HG02885 (cell line): ENCODE data around the gene ABCC5.
"Not testable (repeated sequence)": the region's sequence is repeated elsewhere in the genome, so short reads cannot be mapped to it uniquely, and the experiment has no call there.

Source experiments
- ATAC-seq: cut with Tn5 transposase; IDR thresholded peaks from one replicate; pipeline ENCODE4 v1.9.1; 2021; ENCODE audit warnings: mild to moderate bottlenecking; ENCODE audit not compliant: unreplicated experiment, poor library complexity

ABCC5 gene

DNA sequence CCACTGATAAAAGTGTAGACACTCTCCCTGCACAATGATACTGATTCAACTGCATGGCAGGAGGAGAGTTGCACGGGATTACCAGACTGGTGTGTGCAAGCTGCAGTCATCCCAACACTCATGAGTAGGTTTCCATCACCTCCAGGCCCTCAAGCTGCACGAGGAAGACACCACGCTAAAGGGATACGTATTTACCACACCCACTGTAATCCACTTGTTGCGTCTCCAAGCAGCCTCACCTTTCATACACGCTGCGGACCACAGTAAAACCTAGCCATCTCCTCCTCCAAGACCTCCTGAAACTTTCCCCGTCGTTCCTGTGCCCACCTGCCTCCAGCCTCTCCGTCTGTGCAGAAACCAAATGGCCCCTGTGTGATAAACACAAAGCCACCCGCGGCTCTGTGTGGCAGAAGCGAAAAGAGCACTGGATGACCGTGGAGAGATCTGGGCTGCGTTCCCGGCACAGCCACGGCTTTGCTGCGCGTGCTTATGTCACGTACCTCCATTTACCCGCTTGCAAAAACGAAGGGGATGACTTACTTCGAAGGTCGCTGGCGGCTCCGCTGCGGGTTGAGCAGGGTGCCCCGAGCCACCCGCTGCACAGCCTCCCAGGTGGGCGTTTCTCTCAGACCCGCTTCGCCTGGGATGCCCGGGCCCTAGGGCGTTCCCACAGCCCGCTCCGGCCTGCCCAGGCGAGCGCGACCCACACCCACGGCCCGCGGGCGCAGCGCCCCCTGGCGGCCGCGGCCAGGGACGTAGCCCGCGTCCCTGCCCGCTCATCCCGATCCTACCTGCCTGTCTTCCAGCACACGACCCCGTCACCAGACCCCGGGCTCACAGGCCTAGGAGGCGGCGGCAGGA is 643 bp downstream of the ABCC5 start:
- ATAC-seq: peak; percentile 75

- ATAC-seq: no peak
These were observed 1.5 kb downstream of the ABCC5 start for GRCh38 chr3:184016169-184016570.

- no peak for ATAC-seq
These were observed 2.2 kb downstream of the ABCC5 start for GRCh38 chr3:184015381-184016019.

DNA sequence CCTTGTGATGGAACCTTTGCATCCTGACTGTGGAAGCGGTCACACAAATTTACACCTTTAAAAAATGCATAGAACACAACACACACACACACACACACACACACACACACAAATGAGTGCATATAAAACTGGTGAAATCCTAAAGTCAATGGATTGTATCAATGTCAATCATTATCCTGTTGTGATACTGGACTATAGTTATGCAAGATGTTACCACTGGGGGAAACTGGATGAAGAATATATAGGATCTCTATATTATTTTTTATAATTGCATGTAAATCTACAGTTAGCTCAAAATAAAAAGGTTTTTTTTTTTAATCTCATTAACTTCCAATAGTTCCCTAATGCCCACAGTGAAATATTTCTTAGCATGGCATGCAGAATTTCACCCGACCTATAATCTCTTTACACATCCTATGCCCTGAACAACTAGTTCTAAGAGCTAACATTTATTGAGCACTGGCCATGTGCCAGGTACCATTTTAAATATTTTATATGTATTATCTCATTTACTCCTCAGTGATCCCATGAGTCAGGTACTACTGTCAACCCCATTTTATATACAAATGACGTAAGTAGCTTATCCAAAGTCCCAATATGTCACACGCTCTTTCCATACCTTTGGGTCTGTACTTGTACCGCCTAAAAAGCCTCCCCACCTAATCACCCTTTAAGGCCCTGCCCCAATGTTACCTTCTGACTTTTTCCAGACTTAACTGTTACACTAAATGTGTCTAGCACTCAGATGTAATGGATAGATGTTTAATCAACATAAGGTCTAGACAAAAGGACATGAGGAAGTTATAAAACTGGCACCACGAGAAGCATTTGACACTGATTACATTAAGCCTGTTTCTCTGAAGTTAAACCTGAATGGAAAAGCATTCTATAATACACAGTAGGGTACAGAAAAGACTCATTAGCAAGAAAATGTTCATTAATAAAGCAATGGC is 5.5 kb downstream of the ABCC5 start:
- ATAC-seq: no peak

DNA sequence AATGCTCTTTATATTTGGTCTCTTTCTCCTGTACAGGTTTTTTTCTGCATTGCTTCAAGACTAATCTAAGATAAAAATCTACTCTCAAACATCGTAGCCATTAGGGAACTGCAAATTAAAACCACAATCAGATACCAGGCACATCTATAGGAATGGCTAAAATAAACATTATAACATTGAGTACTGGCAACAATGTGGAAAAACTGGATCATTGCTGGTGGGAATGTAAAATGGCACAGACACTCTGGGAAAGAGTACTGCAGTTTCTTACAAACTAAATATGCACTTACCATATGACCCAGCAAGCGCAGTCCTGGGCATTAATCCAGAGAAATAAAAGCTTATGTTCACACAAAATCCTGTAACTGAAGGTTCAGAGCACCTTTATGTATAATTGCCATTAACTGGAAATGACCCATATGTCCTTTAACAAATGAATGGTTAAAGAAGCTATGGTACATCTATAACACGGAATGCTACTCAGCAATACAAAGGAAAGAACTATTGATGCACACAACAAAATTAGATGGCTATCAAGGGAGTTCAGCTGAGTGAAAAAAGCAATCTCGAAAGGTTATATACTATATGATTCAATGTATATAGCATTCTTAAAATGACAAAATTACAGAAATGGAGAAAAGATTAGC is 6.3 kb downstream of the ABCC5 start:
- ATAC-seq: no peak

- no peak for ATAC-seq
These were observed 9.5 kb downstream of the ABCC5 start for GRCh38 chr3:184008161-184008560.

DNA sequence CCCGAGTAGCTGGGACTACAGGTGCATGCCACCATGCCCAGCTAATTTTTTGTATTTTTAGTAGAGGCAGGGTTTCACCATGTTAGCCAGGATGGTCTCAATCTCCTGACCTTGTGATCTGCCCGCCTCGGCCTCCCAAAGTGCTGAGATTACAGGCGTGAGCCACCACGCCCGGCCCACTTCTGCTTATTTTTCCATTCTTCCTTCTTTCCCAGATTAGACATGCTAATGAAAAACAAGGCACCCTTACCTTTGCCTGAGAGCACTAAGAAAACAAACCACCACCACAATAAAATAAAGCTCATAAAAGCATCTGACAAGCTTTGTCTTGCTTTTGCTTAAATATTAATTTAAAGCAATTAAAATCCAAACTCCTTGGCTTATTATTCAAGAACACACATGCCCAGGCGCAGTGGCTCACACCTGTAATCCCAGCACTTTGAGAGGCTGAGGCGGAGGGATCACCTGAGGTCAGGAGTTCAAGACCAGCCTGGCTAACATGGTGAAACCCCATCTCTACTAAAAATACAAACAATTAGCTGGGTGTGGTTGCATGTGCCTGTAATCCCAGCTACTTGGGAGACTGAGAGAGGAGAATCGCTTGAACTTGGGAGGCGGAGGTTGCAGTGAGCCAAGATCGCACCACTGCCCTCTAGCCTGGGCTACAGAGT is 10.4 kb downstream of the ABCC5 start:
- ATAC-seq: not testable (repeated sequence)

DNA sequence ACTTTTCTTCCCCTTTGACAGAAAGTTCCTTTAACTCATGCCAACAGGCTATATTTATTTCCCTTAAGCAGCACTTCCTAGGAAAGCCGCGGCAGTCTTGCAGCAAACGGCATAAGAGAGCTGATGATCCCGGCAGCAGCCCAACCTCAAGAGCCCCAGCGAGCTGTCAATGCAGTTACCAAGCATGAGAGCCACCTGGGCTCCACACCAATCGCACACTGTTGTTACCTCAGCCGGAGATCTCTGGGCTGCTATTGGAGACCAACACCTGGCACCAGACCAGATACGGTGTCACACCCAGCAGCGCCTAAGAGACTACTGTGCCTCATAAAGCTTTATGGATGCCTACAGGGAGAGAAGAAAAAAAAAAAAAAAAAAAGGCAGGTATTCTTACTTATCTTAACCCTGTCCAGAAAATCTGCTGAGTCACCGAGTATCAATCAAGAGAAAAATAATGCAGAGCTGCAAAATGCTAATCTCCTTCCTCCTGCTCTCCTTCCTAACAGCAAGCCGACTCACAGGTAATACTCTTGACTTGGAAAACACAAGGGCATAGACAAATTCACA is 11.7 kb downstream of the ABCC5 start:
- ATAC-seq: peak; percentile 69

DNA sequence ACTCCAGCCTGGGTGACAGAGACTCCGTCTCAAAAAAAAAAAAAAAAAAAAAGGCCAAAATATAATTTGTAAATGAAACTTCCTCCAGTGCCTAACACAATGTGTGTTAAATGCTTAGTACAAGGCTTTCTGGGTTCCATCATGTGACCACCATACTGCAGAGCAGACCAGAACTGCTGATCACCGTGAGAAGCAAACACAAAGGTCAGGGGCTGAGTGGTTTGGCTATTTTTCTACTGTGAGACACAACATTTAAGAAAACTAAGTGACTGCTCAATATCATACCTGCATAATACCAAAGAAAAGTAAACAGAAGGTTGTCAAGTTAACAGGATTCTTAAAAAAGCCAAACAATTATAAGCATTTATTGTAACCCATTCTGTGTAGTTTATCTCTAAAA is 13.2 kb downstream of the ABCC5 start:
- ATAC-seq: no peak

DNA sequence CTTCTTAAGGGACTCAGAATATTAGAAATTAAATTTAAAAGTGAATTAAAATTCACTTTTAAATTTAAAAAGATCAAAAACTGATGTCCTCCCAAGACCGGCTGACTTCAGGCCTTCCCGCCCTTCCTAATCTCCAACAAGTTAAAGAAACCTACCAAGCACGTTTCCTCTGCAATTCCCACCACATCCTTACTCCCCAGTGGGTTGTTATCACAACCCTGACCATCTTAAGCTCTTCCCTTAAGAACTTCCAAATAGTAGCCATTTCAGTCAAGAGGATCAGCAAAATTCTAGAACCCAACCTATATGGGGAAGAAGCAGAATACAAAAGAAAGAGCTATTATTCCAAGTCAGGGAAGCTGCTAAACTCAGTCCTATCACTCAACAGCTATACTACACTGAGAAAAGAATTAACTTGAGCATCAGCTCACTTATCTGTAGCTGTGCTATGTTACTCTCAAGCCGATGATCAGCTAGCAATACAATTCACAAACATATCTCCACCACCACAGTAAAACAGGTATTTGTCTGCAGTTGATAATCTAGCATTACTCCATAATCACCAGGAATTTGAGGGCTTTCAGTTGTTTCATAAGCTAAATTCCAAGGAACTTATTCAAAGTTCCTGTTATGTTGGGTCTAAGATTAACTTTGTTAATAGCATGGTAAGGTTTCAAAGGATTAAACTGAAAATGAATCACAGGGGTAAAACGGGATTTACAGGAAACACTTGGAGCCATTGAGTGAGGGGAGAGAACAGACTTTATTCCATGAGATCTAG is 14.3 kb downstream of the ABCC5 start:
- ATAC-seq: no peak

GRCh38 chr3:184002469-184002868 is 15.2 kb downstream of the ABCC5 start:
- ATAC-seq: no peak

DNA sequence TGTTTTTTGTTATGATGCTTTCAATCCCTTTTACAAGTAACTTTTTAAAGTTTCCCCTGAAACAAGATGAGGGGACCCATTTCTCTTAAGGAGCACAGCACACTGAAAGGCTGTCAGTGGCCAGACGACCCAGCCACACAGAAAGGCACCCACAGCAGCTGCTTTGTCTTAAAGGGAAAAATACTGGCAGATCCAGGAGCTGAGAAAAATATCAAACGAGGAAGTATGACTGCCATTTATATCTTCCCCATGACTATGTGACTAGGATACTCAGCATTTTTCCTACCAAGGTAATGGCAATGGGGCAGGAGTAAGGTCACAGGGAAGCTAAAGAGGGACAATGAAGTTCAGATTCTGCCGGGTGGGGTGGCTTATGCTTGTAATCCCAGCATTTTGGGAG is 15.9 kb downstream of the ABCC5 start:
- ATAC-seq: no peak

DNA sequence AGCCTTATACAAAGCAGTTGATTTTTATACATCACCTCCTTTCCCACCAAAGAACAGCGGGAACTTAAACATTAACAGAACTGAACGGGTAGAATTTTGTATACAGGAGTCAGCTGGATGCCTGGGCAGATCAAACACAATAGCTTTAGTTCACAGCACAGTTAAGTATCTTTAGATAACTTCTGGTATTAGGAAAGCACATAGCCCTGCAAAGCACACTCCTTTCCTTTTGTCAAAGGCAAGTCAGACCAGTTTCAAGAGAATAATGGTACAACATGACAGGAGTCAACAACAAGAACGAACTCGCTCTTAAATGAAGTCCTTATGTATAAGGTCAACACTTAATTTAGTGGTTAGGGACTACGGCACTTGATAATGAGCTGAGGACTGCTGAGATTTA is 26.3 kb downstream of the ABCC5 start:
- no peak for ATAC-seq

DNA sequence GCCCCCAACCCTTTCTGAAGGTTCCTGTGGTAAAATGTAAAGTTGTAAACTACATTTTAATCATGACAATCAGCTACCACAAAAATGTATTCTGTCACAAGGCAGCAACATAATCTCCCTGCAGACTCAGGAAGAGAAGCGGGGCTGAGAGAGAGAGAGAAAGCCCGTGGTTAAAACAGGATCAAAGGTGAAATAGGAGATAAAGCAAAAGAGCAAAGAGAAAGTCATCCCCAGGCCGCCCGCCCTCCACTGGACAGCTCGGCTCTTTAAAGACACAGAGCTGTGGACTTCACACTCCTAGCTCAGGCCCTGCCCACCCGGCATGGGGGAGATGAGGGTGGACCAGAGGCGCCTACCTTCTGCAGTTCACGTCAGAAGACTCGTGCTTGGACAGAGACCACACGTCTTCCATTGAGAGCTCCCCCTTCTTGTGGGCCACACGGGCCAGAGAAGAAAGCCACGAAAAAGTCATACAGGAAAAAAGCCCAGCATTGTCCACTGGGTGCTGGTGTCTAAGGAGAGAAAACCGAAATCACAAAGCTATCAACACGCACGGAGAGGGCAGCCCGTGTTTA is 29.4 kb downstream of the ABCC5 start:
- no peak for ATAC-seq

DNA sequence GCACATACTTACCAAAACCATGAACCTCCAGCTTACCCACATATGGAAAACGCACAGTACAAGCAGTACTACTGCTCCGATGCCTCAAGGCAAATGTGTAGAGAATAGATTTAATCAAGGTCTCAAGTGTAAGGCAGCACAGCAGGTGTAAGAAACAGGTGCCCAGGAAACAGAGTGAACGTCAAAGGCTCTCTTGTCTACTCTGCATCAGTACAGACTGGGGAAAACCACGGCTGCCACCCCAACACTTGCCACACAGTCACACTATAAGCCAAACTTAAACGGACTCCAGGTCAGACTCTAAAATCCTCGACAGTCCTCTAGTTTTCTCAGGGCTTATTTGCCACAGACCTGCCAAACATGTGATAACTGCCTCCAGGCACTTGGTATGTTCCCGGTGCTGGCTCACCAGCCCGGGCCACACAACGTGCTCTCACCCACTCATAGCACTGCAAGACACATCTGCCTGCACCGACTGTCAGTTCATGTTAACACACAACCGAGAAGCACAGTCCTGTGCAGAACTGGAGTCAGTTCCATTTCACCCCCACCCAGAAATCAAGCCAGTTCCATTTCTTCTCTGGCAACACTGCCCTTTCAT is 30.6 kb downstream of the ABCC5 start:
- no peak for ATAC-seq

DNA sequence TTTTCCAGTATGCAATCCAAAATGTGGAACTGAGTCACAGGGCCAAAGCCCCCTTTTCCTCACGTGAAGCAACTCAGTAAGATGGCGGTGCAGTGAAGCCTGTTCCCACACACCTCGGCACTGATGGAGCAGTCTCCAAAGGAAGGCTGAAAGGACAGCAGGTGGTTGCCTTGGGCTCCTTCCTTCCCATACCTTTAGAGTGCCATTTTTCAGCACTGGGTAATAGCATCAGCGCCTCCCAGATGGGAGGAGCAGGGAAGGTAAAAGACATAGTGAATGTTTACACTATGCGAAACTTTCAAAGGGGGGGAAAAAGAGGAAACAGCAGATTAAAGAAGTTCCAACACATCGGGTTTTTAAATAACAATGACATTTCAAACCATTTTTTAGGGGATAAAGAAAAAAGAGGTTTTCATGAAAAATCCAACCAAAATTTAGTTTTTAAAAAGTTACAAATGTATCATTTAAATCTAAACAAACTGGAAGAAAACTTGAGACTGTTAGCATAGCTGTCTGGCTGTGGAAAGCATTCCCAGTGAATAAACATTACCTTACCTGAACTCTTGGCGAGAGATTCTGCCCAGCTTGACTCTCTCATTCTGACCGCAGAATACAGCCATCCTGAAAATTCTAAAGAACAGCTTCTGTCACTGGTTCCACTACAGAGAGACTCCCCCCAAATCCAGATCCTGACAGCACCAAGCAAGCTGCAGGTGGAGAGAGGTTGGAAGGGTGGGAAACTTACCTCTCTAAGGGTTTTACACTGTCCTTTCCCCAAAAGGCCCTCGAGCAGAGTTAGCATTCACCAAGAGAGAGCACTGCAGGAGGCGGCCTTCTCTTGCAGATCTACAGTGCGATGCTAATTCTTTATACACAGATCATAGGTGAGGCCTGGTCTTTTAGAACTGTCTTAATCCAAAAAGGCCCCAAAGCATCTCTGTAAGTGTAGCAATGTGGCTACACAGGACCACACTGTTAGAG is 32.6 kb downstream of the ABCC5 start:
- no peak for ATAC-seq
